ENCODE results near the gene KCNQ4.

The KCNQ4 gene

GRCh38 chr1:40783001-40783905, at the start of gene KCNQ4:
Gene KCNQ4 (plus strand): TSS chr1:40783787. CDS start chr1:40784094, 307 bp downstream.
- DNase-seq, result no peak

DNA sequence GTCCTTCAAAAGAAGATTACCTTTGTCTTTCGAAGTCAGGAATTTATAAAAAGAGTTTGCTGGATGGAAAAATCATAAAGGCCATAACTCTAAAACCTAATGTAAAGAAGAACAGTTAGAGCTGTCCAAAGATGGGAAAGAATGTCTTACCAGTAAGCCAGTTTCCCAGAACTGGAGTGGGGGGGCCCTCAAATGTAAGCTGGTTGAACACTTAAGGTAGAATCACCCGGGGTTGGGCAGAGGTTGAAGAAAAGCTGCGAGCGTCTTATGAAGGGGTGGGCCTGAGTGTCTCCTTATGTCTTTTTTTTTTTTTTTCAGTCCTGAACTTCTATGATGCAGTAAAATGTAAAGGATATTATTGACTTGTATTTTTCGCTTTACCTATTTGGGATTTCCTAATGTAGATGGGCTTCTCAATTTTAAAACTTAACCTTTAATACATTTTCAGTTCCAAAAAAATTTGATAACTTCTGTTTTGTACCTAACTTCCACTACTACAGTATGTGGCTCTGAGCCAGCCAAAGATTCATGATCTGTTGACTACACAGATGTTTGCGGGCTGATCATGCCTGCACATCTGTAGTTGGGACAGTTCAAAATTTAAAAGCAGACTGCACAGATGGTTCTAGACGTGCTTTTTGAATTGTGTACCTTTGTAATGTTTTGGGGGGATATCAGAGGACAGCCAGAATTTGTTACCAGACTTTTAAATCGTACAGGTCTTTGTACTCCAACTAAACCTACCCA, 48.5 kb upstream of the KCNQ4 start:
- no peak for DNase-seq

GRCh38 chr1:40736085-40736531, 47.5 kb upstream of the KCNQ4 start:
- DNase-seq, result no peak

DNA sequence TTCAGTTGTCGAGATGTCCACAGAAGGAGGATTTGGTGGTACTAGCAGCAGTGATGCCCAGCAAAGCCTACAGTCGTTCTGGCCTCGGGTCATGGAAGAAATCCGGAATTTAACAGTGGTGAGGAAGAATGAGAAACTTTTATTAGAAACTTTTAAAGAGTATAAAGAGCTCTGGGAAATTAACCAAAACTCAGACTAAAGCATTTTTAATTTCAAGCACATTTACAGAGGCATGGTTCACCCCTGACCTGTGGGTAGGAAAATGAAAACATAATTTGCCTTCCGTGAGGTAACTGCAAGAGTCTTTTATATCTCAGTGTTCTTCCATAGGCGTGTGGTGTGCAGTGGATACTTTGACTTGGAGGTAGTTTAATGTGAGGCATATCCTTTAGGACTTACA, 44.8 kb upstream of the KCNQ4 start:
- no peak for DNase-seq

- no peak for DNase-seq
Measured at GRCh38 chr1:40739455-40740008, 44.1 kb upstream of the KCNQ4 start.

GRCh38 chr1:40740039-40740996, 43.3 kb upstream of the KCNQ4 start:
- DNase-seq, result no peak

GRCh38 chr1:40740997-40741736, 42.4 kb upstream of the KCNQ4 start:
- DNase-seq, result no peak

- no peak for DNase-seq
Measured at GRCh38 chr1:40742363-40743061, 41.1 kb upstream of the KCNQ4 start.

DNA sequence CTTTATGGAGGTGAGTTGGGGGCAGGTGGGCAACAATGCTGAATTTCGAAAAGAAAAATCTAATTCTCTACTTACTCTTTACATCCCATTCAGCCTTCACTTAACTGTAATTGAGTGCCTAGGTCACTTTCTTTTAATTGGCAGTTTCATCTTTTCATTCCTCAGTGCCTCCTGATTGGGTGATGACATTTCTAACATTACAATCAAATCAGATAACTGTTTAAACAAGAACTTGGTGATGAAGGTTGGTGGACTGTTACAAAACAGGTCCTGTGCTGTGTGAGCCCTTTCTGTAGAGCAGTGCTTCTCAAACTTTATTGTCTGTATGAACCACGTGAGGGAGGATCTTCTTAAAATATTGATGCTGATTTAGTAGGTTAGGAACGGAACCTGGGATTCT, 40.1 kb upstream of the KCNQ4 start:
- DNase-seq, result no peak

GRCh38 chr1:40743860-40744259, 39.7 kb upstream of the KCNQ4 start:
- no peak for DNase-seq

DNA sequence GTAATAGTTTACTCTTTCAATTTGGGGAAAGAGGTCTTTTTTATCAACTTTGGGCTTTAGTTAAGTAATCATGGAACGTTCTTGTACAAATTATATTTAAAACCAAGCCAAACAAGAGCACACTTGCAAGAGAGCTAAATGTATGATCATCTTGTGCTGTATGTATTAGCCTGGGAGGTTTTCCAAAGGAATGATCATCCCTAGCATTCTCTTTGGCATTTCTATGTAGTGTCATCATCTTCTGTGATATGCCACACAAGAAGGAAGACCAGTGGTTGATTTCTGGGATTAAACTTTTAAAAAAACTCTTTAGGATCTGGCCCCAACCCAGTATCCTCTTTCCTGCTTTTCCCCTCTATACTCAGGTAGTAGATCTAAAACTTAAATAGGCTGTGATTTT, 38.4 kb upstream of the KCNQ4 start:
- no peak for DNase-seq

DNA sequence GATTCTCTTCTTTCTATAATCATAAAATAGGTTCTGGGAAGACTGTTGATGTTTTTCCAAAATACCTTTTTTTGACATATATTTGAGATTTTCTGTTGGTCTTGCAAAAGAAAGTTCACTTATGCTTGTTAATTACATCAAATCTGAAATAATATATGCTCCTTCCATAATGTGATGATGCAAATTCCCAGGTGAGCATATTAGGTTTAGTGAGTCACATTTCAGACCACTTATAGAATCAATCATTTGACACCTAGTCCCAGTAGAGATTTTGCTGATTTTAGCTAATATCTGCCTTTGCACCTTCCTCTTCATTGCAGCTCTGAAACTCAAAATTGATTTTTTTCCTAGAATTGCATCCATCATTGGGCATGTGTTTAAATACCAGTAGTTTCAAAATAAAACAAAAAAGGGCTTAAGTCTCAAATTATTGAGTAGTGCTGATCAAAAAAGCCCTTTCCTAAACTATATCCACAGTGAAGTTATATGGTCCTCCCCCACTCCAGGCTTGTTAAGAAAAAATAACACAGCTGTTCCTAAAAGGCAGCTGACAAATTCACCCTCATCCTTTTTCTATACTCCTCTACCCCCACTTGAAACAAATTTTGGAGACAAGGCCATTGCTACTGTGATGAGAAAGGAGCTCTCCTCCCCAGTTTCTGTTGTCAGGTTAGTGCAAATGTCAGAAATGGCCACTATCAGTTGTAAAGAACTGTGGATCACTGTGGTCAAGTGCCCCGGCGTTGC, 37.1 kb upstream of the KCNQ4 start:
- DNase-seq, result no peak

DNA sequence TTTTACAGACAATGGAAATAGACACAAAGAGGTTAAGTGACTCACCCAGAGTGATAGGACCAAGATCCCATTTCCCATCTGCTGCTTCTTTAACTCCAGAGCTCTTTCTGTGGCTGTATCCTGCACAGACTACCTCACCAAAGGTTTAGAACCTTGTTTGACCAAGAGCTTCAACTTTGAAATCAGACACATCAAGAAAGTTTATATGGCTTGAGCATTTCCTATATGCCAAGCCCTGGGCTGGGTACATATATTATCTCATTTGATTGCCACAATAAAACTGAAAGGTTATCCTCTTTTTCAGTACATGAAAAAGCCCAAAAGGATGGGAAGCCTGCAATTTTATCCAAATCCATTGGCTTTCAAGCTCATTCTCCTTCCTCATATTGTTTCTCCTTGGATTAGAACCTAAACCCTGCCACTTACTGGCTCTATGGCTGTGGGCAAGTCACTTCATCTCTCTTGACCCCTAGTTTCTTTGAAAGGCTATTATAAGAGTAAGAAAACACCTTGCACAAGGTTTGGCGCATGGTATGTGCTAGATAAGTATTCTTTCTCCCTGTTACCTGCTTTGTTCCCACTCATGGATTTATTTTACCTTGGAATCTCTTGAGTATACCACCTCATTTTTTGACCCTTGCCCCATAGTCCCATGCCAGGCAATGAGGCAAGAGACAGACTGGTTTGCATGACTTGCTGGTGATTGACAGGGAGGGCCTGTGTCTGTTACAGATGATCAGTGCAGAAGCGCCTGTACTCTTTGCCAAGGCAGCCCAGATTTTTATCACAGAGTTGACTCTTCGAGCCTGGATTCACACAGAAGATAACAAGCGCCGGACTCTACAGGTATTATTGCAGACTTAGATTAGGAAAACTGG, 34.5 kb upstream of the KCNQ4 start:
- no peak for DNase-seq

DNA sequence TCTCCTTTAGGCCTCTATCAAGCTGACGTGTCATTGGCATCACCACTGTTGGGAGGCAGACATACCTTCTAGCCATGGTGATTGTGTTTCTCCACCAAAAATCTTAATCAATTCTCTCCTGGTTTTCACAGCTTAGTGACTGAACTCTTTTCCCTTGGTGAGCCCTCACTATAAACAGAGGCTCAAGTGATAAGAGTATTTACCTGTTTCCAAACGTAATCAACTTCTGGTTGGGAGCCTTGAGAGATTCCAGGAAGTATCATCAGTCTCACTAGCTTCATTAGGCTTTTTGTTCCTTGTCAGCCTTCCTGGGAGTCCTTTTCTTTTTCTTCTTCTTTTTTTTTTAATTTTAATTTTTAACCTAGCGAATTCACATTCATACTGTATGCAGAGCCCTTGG, 33.8 kb upstream of the KCNQ4 start:
- no peak for DNase-seq

- DNase-seq, result no peak
Measured at GRCh38 chr1:40750451-40750908, 33.1 kb upstream of the KCNQ4 start.

- DNase-seq, result no peak
Measured at GRCh38 chr1:40751802-40752201, 31.8 kb upstream of the KCNQ4 start.

DNA sequence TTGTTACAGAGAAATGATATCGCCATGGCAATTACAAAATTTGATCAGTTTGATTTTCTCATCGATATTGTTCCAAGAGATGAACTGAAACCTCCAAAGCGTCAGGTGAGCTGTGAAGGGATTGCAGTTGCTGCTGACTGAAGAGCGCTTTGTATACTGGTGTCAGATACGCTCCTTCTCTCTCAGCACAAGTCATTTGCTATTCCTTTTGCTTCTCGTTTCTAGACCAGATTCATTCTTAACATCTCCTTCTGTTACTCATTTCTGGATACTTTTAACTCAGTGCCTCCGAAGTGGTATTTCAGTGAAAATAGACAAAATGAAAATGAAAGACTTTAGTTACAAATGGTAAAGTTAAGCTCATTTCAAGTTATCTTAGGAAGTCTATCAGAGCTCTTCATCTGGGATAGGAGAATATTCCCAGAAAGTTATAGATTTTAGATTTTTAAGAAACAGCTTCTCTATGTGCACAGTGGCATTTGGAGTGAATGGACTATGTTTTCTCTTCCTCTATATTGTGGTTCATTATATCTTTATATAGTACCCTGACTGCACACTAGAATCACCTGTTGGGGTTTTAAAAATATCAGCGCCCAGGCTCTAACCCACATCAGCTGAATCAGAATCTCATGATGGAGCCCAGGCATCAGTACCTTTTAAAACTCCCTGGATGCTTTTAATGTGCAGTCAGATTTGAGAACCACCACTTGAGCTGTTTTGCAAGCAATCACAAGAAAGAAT, 30.3 kb upstream of the KCNQ4 start:
- no peak for DNase-seq

GRCh38 chr1:40754201-40754600, 29.4 kb upstream of the KCNQ4 start:
- no peak for DNase-seq
